HG02588 (cell line): ENCODE measurements around the gene NAV2.

ENCODE experiments used
- ATAC-seq: cut with Tn5 transposase; IDR thresholded peaks from one replicate; pipeline ENCODE4 v1.9.1; 2021; ENCODE audit warnings: mild to moderate bottlenecking, moderate library complexity; ENCODE audit not compliant: unreplicated experiment

Gene NAV2

DNA sequence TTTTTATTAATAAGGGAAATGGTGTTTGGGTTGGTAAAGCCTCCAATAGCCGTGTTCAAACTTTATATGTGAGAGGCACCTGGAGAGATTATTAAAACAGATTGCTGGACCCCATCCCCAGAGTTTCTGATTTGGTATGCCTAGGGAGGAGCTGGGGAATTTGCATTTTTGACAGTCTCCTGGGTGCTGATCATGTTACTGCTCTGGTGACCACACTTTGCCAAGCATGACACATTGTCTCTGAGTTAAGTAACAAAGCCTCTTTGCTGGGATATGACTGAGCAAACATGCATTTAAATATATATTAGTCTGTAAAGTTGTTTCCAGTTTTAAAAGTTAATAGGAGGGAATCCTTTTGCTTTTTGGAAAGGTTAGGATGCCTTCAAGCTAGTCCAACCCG lies 140.4 kb downstream of the NAV2 start:
- no peak for ATAC-seq

DNA sequence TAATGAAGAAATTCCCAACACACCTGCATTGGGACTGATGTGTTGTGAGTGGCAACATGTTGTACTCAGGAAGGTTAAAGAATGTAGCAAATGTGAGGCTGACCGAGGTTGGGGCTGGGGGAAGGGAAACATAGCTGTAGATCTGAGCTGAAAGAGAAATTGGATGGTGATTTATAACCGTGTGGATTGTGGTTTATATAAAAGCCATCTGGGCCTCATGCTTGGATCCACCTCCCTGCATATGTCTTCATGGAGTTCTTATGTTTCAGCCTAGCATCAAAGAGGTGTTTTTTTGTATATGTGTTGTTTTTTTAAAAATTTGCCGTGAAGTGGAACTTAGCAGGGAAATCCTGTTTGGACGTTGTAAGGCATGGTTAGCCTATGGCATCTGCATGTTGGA lies 141.3 kb downstream of the NAV2 start:
- ATAC-seq: no peak

- no peak for ATAC-seq
These were observed 148.5 kb downstream of the NAV2 start for GRCh38 chr11:19861171-19861570.

DNA sequence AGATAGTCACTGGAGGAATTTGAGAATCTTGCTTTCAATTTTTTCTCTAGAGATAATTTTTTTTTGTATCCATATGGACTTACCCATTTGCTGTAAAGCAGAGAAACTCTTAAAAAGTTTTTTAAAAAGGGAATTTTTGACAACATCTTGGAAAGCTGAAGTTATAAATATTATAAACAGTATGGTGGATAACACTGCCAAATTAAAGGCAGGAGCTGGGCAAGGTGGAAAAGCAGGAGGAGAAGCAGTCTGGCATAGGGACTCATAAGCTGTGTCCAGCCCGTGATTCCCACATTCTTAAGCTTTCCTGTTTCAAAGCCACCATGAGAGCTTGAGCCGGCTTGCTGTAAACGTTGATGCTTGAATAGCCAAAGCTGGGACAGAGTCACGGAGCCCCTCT lies 149.5 kb downstream of the NAV2 start:
- no peak for ATAC-seq

GRCh38 chr11:19864141-19865140 lies 151.8 kb downstream of the NAV2 start:
- no peak for ATAC-seq

- no peak for ATAC-seq
These were observed 153.4 kb downstream of the NAV2 start for GRCh38 chr11:19866037-19866436.

- no peak for ATAC-seq
These were observed 153.9 kb downstream of the NAV2 start for GRCh38 chr11:19866521-19866920.

DNA sequence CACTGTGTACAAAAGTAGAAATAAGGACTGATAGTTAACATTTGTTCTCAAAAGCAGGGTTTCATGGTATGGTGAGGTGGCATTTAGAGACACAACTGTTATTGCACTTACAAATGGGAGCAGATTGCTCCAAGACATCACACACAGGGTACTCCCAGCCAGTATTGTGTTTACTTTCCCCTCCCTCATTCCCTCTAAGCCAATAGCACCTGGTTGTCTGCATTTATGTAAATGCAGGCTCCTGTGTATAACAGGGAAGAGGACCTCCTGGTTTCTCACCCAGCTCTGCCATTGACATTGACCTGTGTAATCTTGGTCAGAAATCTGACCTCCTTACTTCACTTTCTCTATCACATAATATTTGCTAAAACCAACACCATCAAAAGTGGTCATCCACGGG lies 154.4 kb downstream of the NAV2 start:
- ATAC-seq: no peak

DNA sequence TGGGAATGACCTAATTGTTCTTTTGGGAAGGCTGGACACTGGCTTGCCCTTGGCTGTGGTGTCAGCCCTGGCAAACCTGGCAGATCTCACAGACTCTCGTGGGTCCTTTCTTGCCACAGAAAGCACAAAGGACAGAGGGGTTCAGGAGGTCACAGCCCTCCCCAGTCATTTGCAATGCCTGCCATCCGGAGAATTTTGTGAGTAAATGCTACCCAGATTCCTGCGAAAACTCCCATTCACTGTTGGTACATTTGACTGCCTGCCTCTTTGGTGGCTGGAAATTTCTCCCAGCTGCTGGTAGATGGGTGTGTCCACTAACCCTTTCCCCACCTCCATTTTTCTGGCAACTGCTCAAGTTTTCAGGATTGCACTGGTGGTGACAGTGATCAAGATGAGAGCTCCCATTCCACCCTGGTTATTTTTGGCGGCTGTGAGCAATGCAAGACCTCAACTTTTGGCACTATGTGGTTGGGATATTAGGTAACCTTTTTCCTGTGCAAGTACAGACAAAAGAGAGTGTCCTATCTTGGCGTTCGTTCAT lies 155.7 kb downstream of the NAV2 start:
- no peak for ATAC-seq

- ATAC-seq: no peak
These were observed 156.2 kb downstream of the NAV2 start for GRCh38 chr11:19868871-19869270.

DNA sequence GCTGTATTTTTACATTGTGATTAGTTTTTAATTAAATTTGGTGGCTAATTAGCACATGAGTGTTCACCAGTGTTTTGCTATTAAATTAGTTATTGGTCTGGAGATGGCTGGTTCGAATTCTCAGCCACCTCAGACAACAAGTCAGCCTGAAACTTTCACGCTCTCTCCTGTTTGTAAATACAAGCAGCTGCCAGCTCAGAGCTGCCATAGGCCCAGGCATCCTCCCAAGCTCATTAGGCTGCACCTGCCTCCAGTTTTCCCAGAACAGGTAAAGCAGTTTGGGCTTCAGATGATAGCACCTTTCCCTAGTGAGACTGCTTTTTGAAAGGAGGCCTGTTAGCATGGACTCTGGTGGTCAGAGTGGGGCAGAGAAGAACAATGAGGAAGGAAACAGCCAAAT lies 156.8 kb downstream of the NAV2 start:
- ATAC-seq: no peak

DNA sequence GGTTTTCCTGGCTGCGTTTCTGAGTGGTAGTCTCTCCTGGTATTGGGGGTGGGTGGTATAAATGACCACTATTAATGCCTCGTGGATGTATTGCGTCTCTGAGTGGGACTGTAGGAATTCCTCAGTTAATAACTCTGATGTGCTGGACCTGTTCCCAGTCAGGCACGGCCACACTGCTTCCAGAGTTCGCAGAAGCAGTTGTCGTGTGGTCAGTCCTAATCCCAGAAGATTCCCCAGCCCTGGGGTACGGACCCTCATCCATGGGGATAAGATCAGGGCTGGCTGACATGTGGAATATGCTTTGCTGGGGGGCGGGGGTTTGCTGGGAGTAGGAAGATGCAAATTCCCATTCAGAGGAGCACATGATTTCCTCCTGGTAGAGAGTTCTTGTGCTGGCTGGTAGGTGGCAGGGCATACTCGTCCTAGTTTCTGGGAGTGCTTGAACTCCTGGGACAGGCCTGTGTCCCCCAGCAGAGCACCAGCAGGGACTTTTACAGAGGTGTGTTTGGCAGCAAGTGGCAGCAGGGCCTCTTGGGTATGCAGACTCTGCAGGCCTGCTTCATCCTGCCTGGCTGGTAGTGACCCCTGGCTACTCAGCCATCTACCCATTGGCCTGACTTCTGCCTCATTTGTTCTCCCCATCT lies 157.4 kb downstream of the NAV2 start:
- ATAC-seq: no peak

GRCh38 chr11:19871531-19871930 lies 158.9 kb downstream of the NAV2 start:
- ATAC-seq: no peak

DNA sequence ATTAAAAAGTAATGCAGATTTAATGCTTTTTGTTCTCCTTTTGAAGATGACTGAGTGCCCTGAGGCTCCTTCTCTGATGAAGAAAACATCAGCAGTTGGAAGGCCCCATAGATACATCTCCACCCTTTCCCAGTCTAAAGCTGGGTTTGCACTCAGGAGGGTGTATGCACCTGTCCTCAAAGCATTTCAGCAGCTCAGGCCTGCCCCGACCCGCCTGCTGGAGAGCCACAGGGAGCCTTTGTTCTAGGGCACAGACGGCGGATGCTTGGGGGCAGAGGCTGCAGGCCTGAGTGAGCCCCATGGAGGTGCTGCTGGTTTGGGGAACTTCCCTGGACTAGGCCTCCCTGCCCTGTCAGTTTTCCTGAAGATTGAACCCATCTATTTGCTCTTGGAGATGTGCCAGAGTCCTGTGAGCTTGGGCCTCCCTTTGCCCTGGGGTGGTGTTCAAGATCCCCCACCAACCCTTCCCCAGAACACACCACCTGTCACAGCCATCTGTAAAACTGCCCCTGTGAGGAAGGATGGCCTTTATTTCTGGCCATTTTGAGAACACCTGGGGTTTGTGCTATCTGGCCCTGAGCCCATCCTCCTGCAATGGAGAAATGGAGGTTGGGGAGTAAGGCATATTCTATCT lies 160.0 kb downstream of the NAV2 start:
- ATAC-seq: no peak

- no peak for ATAC-seq
These were observed 161.1 kb downstream of the NAV2 start for GRCh38 chr11:19873730-19874129.

DNA sequence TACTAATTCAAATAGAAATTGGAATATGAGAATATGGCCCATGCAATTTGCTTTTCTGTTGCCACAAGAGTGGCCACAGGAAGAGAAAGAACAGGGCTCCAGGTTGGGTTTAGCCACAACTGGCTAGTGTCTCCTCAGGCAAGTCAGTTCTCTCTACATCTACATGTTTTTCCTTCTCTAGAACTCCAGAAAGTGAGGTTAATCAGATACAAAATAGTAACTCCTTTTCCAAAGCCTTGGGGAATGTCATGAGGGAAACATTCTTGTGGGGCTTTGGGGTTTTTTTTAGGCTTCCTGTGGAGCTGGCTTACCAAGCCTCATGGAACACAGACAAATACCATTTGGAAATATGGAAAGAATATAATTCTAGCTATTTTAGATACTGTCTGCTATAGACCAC lies 161.6 kb downstream of the NAV2 start:
- ATAC-seq: no peak

DNA sequence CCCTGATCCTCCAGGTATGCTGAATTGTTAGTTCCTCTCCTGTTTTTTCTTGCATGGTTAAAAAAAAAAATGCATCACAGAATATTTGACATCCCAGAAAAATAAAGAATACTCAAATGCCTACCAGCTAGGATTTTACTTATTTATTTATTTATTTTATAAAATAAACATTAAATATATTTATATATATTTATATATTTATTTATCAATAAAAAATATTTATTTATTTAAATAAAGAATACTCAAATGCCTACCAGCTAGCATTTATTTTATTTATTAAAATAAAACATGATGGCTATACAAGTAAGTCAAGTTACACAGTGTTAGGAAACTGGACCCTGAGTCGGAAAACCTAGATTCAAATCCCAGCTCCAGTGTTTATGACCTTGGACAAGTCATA lies 164.1 kb downstream of the NAV2 start:
- ATAC-seq: no peak

DNA sequence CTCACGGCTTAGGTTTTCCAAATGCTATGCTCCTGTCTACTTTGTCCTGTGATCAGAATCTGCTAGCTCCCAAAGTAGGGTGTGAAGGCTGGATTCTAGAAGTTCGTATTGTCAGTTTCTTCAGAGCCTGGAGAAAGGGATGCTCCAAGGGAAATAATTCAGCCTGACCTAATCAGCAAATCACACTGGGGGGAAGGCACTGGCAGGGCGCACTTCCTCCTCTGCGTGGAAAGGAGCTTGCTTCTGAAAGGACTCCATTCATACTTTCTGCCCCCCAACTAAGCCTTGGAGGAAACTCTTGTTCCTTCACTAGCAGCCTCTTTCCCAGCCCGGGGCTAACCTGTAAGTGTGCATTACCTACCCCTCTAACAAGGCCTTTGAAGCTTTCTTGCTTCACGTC lies 165.9 kb downstream of the NAV2 start:
- no peak for ATAC-seq

- ATAC-seq: no peak
These were observed 166.9 kb downstream of the NAV2 start for GRCh38 chr11:19879307-19880087.

GRCh38 chr11:19880088-19880345 lies 167.4 kb downstream of the NAV2 start:
- ATAC-seq: no peak

DNA sequence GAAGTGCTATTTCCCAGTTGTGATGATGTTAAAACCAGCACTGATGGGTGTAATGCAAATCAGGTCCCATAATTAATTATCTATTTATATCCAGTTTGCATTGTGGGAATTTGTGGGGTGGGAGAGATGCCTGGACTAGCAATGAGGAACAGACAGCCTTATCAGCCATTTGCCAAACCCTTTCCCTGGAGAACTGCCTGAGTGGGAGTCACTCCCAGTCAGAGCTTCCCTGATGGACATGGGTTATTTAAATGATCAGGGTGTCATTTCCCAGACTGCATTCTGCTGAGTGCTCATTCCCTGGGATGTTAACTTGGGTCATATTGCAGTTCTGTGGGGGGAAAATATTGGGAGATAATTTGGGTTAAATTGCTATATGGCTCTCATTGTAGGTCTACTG lies 168.5 kb downstream of the NAV2 start:
- ATAC-seq: no peak
